ENCODE results near the gene ANTXRL. TPM values are rescaled to one million over a fixed set of nuclear protein-coding genes. Genes with fewer than 3 reads are reported as not detected.

ANTXRL gene
- polyA plus RNA-seq, 2 of the 4 experiments (the other 2 are of a cell fraction) = 0.13 to 0.26 TPM

- POLR2A ChIA-PET = no interaction called here
- CTCF ChIA-PET = no interaction called here
- FAIRE-seq (no peak), ATAC-seq (peak in 1 of 2 experiments; percentile 14; a peak in 2 of 6 replicates), DNase-seq (ENCODE audit: low read depth in 1 of 2, low spot score in 1 of 2) (no peak)
- 87% methylated on average over 9 of the region's 9 CpGs for WGBS (ENCODE audit: missing lambda C conversion rate)
- Histone ChIP-seq H3K27ac (peak overlapping the region in 1 of 2 experiments; percentile 8; a peak in 1 of 6 replicates), H3K9me3 (no peaks in the 10 kb centered on the region), H3K4me1 (no peaks in the 10 kb centered on the region), H3K4me2 (no peak overlapping the region), H3K4me3 (no peak overlapping the region)
- TF ChIP-seq EHMT2 (IDR thresholded peaks at IDR 0.05; ENCODE audit: low read depth) (no peak), CHD2 (IDR thresholded peaks at IDR 0.05; ENCODE audit: low read length, partially characterized antibody) (no peak), HEYL (CRISPR knock-in tag; IDR thresholded peaks at IDR 0.05) (no peak)
These were observed 22.8 kb downstream of the ANTXRL start for GRCh38 chr10:46309511-46310142.

DNA sequence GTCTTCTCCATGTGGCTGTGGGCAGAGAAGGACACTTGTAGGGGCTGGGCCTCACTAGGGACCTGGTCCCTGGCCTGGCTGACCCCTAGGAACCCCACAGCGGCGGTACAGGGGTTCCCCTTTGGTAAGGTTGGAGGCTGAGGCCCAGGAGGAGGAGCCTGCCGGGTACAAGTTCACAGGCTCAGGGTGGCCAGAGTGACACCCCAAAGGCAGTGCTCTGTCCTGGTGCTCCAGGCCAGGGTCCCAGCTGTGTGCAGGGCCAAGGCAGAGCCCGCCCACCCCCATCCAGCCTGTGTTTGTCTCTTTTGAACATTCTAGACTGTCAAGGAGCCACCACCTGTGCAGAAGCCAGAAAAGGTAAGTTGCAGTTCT, 23.3 kb downstream of the ANTXRL start:
- Histone ChIP-seq H3K9me3 (no peaks in the 10 kb centered on the region), H3K4me1 (no peaks in the 10 kb centered on the region), H3K4me3 (no peak overlapping the region), H3K4me2 (no peak overlapping the region), H3K27ac (no peak overlapping the region; a peak in 1 of 6 replicates)
- ChIA-PET CTCF (no interaction called here), POLR2A (no interaction called here)
- ATAC-seq = no peak
- DNase-seq (ENCODE audit: low read depth in 1 of 2, low spot score in 1 of 2) = no peak
- 74% methylated on average over 3 of the region's 4 CpGs for WGBS (ENCODE audit: missing lambda C conversion rate)
- FAIRE-seq = no peak
- no peak for TF ChIP-seq CBX8 (IDR thresholded peaks at IDR 0.05)
- no peak for TF ChIP-seq RFX5 (IDR thresholded peaks at IDR 0.05)
- no peak for TF ChIP-seq HOXB5 (CRISPR knock-in tag; IDR thresholded peaks at IDR 0.05)
- TF ChIP-seq BCL3 (IDR thresholded peaks at IDR 0.05) = no peak
- no peak for TF ChIP-seq CBX2 (IDR thresholded peaks at IDR 0.05; ENCODE audit: borderline replicate concordance, low read depth)
- no peak for TF ChIP-seq NFE2L2 (conservative IDR thresholded peaks at IDR 0.05; ENCODE audit: low read length)
- TF ChIP-seq, protein P1, sequence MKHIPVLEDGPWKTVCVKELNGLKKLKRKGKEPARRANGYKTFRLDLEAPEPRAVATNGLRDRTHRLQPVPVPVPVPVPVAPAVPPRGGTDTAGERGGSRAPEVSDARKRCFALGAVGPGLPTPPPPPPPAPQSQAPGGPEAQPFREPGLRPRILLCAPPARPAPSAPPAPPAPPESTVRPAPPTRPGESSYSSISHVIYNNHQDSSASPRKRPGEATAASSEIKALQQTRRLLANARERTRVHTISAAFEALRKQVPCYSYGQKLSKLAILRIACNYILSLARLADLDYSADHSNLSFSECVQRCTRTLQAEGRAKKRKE (CRISPR knock-in tag; IDR thresholded peaks at IDR 0.05; ENCODE audit: low read depth) = no peak
- TF ChIP-seq NR3C1 (IDR thresholded peaks at IDR 0.05) = no peak
- TF ChIP-seq KDM1A (IDR thresholded peaks at IDR 0.05; ENCODE audit: low read depth) = no peak
- TF ChIP-seq HDAC2 (IDR thresholded peaks at IDR 0.05) = no peak
- no peak for TF ChIP-seq CHD2 (IDR thresholded peaks at IDR 0.05; ENCODE audit: low read length, partially characterized antibody)
- TF ChIP-seq JUN (IDR thresholded peaks at IDR 0.05) = no peak

- TF ChIP-seq KDM1A (IDR thresholded peaks at IDR 0.05; ENCODE audit: low read depth) (no peak), ZFP36 (IDR thresholded peaks at IDR 0.05; ENCODE audit: borderline replicate concordance, partially characterized antibody) (no peak), CHD2 (IDR thresholded peaks at IDR 0.05; ENCODE audit: low read length, partially characterized antibody) (no peak), BCL3 (IDR thresholded peaks at IDR 0.05) (no peak), SMC3 (IDR thresholded peaks at IDR 0.05) (no peak), EHMT2 (IDR thresholded peaks at IDR 0.05; ENCODE audit: low read depth) (no peak), MAFK (IDR thresholded peaks at IDR 0.05; ENCODE audit: partially characterized antibody) (no peak), HEYL (CRISPR knock-in tag; IDR thresholded peaks at IDR 0.05) (no peak), REST (IDR thresholded peaks at IDR 0.05) (no peak), GATA3 (IDR thresholded peaks at IDR 0.05; ENCODE audit: borderline replicate concordance) (no peak), CHD4 (IDR thresholded peaks at IDR 0.05; ENCODE audit: borderline replicate concordance) (no peak), CBX2 (IDR thresholded peaks at IDR 0.05; ENCODE audit: borderline replicate concordance, low read depth) (no peak)
- TF ChIP-seq, protein P2, sequence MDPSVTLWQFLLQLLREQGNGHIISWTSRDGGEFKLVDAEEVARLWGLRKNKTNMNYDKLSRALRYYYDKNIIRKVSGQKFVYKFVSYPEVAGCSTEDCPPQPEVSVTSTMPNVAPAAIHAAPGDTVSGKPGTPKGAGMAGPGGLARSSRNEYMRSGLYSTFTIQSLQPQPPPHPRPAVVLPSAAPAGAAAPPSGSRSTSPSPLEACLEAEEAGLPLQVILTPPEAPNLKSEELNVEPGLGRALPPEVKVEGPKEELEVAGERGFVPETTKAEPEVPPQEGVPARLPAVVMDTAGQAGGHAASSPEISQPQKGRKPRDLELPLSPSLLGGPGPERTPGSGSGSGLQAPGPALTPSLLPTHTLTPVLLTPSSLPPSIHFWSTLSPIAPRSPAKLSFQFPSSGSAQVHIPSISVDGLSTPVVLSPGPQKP (IDR thresholded peaks at IDR 0.05; ENCODE audit: low read depth, low read length) = no peak
- TF ChIP-seq, protein P3, sequence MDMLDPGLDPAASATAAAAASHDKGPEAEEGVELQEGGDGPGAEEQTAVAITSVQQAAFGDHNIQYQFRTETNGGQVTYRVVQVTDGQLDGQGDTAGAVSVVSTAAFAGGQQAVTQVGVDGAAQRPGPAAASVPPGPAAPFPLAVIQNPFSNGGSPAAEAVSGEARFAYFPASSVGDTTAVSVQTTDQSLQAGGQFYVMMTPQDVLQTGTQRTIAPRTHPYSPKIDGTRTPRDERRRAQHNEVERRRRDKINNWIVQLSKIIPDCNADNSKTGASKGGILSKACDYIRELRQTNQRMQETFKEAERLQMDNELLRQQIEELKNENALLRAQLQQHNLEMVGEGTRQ (IDR thresholded peaks at IDR 0.05) = no peak
- TF ChIP-seq, protein P4, sequence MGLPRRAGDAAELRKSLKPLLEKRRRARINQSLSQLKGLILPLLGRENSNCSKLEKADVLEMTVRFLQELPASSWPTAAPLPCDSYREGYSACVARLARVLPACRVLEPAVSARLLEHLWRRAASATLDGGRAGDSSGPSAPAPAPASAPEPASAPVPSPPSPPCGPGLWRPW (IDR thresholded peaks at IDR 0.05) = no peak
- 64% methylated on average over 6 of the region's 6 CpGs for WGBS (ENCODE audit: missing lambda C conversion rate)
- H3K27ac ChIP-seq = no peak overlapping the region
- ChIA-PET CTCF (no interaction called here), POLR2A (no interaction called here)
- no peak overlapping the region for H3K4me2 ChIP-seq
- no peaks in the 10 kb centered on the region for H3K9me3 ChIP-seq
- H3K4me3 ChIP-seq = no peak overlapping the region
- no peaks in the 10 kb centered on the region for H3K4me1 ChIP-seq
- DNase-seq (ENCODE audit: low read depth in 1 of 2, low spot score in 1 of 2) (no peak), FAIRE-seq (no peak), ATAC-seq (no peak)
These were observed 24.1 kb downstream of the ANTXRL start for GRCh38 chr10:46310851-46311250.
